ENCODE data around the gene PRSS35. TPM values are rescaled to one million over a fixed set of nuclear protein-coding genes. Genes with fewer than 3 reads are reported as not detected.

The PRSS35 gene
- total RNA-seq, 4 donors from 2014 or later: not detected

DNA sequence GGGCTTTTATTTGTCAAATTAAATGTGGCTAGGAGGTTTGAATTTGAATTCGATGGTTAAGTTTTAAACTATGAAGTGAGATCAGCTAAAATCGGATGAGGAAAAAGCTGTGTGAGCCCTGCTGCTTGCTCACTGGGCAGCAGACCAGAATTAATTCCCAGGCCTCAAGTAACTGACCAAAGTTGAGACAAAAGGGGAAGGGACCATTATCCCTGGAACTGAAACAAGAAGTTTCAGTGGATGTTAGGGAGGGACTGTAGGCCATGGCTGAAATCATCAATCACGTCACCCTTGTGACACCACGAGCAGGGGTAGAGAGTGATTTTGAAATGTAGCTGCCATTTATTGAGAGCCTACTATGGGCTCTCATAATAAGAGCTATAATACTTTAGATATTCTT, 7.0 kb upstream of the PRSS35 start:
- WGBS, 2 donors: 67 to 78% methylated on average over 4 of the region's 4 CpGs
- H3K36me3 ChIP-seq: no peaks in the 10 kb centered on the region
- TF ChIP-seq, protein P1, sequence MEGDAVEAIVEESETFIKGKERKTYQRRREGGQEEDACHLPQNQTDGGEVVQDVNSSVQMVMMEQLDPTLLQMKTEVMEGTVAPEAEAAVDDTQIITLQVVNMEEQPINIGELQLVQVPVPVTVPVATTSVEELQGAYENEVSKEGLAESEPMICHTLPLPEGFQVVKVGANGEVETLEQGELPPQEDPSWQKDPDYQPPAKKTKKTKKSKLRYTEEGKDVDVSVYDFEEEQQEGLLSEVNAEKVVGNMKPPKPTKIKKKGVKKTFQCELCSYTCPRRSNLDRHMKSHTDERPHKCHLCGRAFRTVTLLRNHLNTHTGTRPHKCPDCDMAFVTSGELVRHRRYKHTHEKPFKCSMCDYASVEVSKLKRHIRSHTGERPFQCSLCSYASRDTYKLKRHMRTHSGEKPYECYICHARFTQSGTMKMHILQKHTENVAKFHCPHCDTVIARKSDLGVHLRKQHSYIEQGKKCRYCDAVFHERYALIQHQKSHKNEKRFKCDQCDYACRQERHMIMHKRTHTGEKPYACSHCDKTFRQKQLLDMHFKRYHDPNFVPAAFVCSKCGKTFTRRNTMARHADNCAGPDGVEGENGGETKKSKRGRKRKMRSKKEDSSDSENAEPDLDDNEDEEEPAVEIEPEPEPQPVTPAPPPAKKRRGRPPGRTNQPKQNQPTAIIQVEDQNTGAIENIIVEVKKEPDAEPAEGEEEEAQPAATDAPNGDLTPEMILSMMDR (IDR thresholded peaks at IDR 0.05): no peak
- TF ChIP-seq POLR2A (IDR thresholded peaks at IDR 0.05): no peak

GRCh38 chr6:83509441-83509840, 2.9 kb upstream of the PRSS35 start:
- no peak overlapping the region for H3K27ac ChIP-seq
- 70 to 86% methylated on average over 1 of the region's 1 CpG for WGBS, 2 donors
- intact Hi-C loops (cut with DNase I): no loop called here

More for the DNA sequence above, 7.0 kb upstream of the PRSS35 start:
- no peak for DNase-seq
- intact Hi-C loops (cut with DNase I): no loop called here
- H3K4me1 ChIP-seq: no peaks in the 10 kb centered on the region
- no peaks in the 10 kb centered on the region for H3K27me3 ChIP-seq
- no peak overlapping the region for H3K27ac ChIP-seq
- no peaks in the 10 kb centered on the region for H3K9me3 ChIP-seq
- no peak overlapping the region for H3K4me3 ChIP-seq (replicated peaks in 1 of 3)

GRCh38 chr6:83510791-83511190, 1.5 kb upstream of the PRSS35 start:
- H3K36me3 ChIP-seq: no peaks in the 10 kb centered on the region
- 84 to 89% methylated on average over 3 of the region's 3 CpGs for WGBS, 2 donors
- H3K4me3 ChIP-seq (replicated peaks in 1 of 3): no peak overlapping the region
- no peak for DNase-seq
- no peaks in the 10 kb centered on the region for H3K9me3 ChIP-seq
- no peaks in the 10 kb centered on the region for H3K4me1 ChIP-seq
- intact Hi-C loops (cut with DNase I): loop anchor here (10.0 kb wide), 1 partner anchor 446 kb away; the partner anchor contains the start of genes DOP1A and UBE3D
- H3K27ac ChIP-seq: no peak overlapping the region
- no peaks in the 10 kb centered on the region for H3K27me3 ChIP-seq
- no peak for TF ChIP-seq POLR2A (IDR thresholded peaks at IDR 0.05)
- TF ChIP-seq, protein P1 (IDR thresholded peaks at IDR 0.05): no peak

More at GRCh38 chr6:83509441-83509840, 2.9 kb upstream of the PRSS35 start:
- TF ChIP-seq, protein P1 (IDR thresholded peaks at IDR 0.05): no peak
- no peak for TF ChIP-seq POLR2A (IDR thresholded peaks at IDR 0.05)
- H3K4me1 ChIP-seq: no peaks in the 10 kb centered on the region
- H3K9me3 ChIP-seq: no peaks in the 10 kb centered on the region
- H3K27me3 ChIP-seq: no peaks in the 10 kb centered on the region
- DNase-seq: no peak
- no peak overlapping the region for H3K4me3 ChIP-seq (replicated peaks in 1 of 3)
- no peaks in the 10 kb centered on the region for H3K36me3 ChIP-seq

DNA sequence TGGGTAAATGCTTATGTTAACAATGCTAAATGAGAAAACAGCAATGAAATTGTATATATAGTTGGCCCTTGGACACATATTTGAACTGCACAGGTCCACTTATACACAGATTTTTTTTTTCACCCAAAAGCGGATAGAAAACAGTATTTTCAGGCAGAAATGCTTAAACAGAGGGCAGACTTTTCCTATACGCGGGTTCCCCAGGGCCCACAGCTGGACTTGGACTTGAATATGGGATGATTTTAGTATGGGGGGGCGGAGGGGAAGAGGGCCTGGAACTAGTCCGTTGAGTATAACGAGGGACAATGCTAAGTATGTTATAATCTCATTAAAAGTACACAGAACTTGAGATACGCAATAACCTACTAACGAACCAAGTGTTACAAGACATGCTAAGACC, 1.1 kb upstream of the PRSS35 start:
- intact Hi-C loops (cut with DNase I): loop anchor here (10.0 kb wide), 1 partner anchor 446 kb away; the partner anchor contains the start of genes DOP1A and UBE3D
- H3K9me3 ChIP-seq: no peaks in the 10 kb centered on the region
- 81 to 87% methylated on average over 8 of the region's 8 CpGs for WGBS, 2 donors
- H3K4me3 ChIP-seq (replicated peaks in 1 of 3): no peak overlapping the region
- no peaks in the 10 kb centered on the region for H3K4me1 ChIP-seq
- H3K36me3 ChIP-seq: no peaks in the 10 kb centered on the region
- H3K27ac ChIP-seq: no peak overlapping the region
- no peak for TF ChIP-seq POLR2A (IDR thresholded peaks at IDR 0.05)
- DNase-seq: no peak
- no peaks in the 10 kb centered on the region for H3K27me3 ChIP-seq

DNA sequence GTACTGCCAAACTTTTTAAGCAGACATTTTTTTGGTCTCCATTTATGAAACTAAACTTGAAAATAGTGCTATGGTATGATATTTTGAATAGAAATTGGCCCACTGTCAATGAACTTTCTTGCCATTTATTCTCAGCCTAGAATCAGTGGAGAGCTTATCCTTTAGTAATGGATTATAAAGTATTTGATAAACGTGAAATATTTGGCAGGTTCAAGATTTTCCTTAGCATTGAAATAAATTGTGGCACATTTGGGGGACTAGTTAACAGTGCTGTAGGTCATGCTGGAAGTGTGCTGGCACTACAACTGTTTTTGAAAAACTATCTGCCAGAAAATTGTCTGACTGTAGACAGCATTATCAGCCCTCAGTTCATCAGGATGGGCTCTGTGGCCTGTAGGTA, 2.1 kb downstream of the PRSS35 start:
- H3K36me3 ChIP-seq: no peaks in the 10 kb centered on the region
- H3K27me3 ChIP-seq: no peaks in the 10 kb centered on the region
- DNase-seq: no peak
- 82 to 90% methylated on average over 1 of the region's 1 CpG for WGBS, 2 donors
- intact Hi-C loops (cut with DNase I): loop anchor here (10.0 kb wide), 1 partner anchor 450 kb away; the partner anchor contains the start of genes DOP1A and UBE3D
- no peaks in the 10 kb centered on the region for H3K4me1 ChIP-seq
- no peak overlapping the region for H3K27ac ChIP-seq
- no peak overlapping the region for H3K4me3 ChIP-seq (replicated peaks in 1 of 3)
- TF ChIP-seq POLR2A (IDR thresholded peaks at IDR 0.05): no peak
- TF ChIP-seq, protein P1 (IDR thresholded peaks at IDR 0.05): no peak
- H3K9me3 ChIP-seq: no peaks in the 10 kb centered on the region
